Ramos (cell line): ENCODE results near the gene NRBF2.

Experiments
- in situ Hi-C: fragments of 300-500 bp; cut with MboI; formaldehyde crosslinking; loops from one replicate; pipeline ENCODE4 v1.14.3; 2022; ENCODE audit warnings: low sequenced_read_pairs; ENCODE audit not compliant: unreplicated experiment

The NRBF2 gene

DNA sequence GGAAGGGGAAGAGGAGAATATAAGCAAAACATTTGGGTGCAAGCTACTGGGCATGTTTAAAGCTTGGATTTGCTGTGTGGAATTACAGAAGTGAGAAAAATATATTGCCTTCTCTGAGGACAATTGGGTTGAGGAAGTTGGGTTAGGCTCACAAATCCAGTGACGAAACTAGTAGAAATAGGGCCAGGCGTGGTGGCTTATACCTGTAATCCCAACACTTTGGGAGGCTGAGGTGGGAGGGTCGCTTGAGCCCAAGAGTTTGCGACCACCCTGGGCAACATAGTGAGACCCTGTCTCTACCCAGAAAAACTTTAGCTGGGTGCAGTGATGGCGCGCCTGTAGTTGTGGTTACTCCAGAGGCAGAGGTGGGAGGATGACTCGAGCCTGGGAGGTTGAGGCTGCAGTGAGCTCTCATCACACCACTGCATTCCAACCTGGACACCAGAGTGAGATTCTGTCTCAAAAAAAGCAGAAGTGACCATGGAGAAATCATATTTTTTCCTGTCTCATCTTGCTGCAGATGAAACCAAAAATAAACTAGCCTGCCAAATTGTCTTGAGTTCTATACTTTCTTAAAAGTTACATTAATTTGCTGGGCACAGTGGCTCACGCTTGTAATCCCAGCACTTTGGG lies 22.4 kb downstream of the NRBF2 start:
- in situ Hi-C loops: loop anchor here (10.0 kb wide), 2 partner anchors 311 to 541 kb away; no protein-coding TSS in a partner anchor

GRCh38 chr10:63156236-63156635 lies 23.1 kb downstream of the NRBF2 start:
- in situ Hi-C loops: loop anchor here (10.0 kb wide), 2 partner anchors 311 to 541 kb away; no protein-coding TSS in a partner anchor

DNA sequence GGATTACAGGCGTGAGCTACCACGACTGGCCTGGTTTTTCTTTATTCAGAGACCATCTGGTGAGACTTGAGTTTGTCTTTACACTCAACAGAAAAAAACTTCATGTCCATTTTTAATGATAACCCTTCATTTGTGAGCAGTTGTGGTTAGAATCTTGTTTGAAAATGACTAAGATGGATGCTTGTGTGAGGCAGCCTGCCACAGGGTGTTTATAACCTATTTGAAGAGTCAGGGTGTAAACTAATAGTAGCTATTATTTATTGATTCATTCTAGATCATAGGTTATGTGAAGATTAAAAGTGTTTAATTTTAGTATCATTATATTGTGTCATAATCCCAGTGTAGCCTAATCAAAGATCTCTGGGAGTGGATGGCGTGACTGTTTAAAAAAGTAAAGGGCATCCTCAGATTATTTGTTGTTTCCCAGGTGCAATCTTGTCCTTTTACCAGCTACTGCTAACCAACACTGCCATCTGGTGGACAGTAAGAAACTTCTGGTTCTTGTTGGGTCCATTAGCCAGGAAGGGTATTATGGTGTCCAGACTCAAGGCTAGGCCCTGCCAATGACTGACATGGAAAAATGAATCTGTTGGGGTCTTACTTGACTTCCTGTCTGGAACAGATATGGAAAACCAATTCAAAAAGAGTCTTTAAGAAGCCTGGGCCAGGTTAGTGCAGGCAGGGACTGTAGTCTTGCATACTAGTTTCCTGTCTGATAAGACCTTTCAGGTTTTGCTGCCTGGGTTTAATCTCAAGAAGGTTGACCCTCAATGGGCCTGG lies 24.9 kb downstream of the NRBF2 start:
- in situ Hi-C loops: loop anchor here (10.0 kb wide), 2 partner anchors 313 to 543 kb away; no protein-coding TSS in a partner anchor

- in situ Hi-C loops: loop anchor here (10.0 kb wide), 1 partner anchor 553 kb away; no protein-coding TSS in a partner anchor
These were observed 28.5 kb downstream of the NRBF2 start for GRCh38 chr10:63161592-63161991.

DNA sequence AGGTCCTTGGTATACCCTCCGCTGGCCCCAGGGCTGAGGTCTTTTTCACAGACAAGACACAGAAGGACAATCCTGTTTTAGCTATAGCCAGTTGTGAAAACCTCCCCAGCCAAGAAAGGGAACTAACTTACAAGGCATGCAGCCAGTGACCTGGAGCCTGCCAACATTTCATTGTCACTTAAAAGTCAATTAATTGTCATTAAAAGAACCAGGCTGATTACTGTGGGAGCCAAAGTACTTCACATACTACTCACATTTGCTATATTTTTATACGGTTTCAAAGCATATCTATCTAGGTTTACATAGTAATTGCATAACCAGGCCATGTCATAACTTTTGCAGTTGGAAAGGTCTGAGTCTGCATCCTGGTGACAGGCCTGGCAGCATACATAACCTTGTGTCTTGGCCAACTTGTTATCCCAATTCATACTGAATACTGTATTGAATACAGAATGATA lies 31.1 kb downstream of the NRBF2 start:
- in situ Hi-C loops: loop anchor here (10.0 kb wide), 1 partner anchor 551 kb away; no protein-coding TSS in a partner anchor

GRCh38 chr10:63165249-63165648 lies 32.1 kb downstream of the NRBF2 start:
- in situ Hi-C loops: loop anchor here (10.0 kb wide), 1 partner anchor 550 kb away; no protein-coding TSS in a partner anchor

- in situ Hi-C loops: loop anchor here (10.0 kb wide), 1 partner anchor 548 kb away; no protein-coding TSS in a partner anchor
These were observed 33.7 kb downstream of the NRBF2 start for GRCh38 chr10:63166742-63167258.

- in situ Hi-C loops: loop anchor here (10.0 kb wide), 1 partner anchor 546 kb away; no protein-coding TSS in a partner anchor
These were observed 35.8 kb downstream of the NRBF2 start for GRCh38 chr10:63168821-63169462.

GRCh38 chr10:63169624-63170023 lies 36.5 kb downstream of the NRBF2 start:
- in situ Hi-C loops: loop anchor here (10.0 kb wide), 1 partner anchor 545 kb away; no protein-coding TSS in a partner anchor

GRCh38 chr10:63171255-63171855 lies 38.2 kb downstream of the NRBF2 start:
- in situ Hi-C loops: no loop called here

DNA sequence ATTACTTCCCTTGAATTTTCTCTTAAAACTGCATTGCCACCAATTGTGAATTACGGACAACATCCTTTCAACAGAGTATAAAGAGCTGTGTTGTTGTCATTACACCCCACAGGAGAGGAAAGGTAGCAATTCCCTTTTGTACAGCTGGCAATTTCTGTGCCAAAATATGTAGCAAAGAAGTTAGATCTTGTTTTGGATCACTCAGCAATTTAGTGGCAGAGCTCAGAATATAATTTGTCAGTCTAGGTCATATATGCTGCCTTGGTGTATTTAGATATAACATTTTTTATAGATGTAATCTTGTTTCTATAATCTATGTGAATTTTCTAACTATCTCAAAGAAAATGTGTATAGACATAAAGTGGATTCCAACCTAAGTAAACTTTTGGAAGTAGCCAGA lies 38.8 kb downstream of the NRBF2 start:
- in situ Hi-C loops: no loop called here

DNA sequence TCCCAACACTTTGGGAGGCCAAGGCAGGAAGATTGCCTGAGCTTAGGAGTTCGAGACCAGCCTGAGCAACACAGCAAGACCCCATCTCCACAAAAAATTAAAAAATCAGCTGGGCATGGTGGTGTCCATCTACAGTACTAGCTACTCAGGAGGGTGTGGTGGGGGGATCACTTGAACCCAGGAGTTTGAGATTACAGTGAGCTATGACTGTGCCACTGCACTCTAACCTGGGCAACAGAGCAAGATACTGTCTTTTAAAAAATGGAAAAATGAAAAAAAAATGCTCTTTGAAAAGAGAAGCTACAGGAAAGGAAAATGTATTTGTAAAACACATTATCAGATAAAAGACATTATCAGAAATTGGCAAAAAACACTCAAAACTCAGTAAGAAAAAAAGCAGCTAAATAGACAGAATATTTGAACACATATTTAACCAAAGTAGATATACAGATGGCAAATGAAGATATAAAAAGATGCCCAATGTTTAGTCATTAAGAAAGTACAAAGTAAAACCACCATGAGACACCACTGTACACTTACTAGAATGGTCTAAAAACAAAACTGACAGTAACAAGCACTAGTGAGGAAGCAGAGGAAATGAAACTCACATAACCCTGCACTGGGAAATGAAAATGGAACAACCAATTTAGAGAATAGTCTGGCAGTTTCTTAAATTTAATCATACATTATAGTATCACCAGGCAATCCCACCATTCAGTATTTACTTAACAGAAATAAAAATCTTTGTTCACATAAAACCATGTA lies 40.5 kb downstream of the NRBF2 start:
- in situ Hi-C loops: no loop called here

DNA sequence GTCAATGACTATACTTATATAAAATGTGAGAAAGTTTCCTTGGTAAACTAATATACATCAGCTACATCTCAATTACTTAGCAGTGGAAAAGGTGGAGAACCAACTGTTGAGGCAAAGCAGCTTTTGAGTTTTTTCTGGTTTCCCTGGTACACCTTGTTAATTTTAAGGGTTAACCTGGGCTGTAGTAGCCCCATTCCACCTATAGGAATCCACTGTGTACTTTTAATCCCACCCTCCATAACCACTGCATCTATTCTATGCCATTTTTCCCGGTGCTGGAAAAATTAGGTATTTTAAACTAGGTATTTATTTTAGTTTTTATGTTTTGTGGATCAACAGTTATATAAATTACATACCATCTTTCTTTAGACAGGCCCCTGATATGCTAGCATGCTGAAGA lies 42.4 kb downstream of the NRBF2 start:
- in situ Hi-C loops: no loop called here

GRCh38 chr10:63192826-63193225 lies 59.7 kb downstream of the NRBF2 start:
- in situ Hi-C loops: no loop called here

GRCh38 chr10:63197344-63198092 lies 64.4 kb downstream of the NRBF2 start:
- in situ Hi-C loops: no loop called here

DNA sequence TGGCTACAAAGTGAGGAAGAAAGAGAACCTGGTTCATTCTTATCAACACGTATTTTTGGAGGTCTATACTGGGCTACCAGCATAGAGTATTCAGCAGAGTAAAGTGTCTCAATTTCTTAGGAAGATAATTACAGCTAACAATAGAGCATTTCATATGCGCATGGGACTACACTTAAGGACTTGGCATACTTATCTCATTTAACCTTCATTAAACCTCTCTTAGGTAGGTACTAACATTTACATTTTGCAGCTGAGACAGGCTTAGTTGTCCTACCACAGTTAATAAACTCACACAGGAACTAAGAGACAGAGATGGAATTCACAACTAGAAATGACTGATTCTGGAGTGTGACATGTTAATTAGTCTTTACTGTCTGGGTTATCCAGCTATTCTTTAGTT lies 66.6 kb downstream of the NRBF2 start:
- in situ Hi-C loops: loop anchor here (25.0 kb wide), 1 partner anchor 438 kb away; no protein-coding TSS in a partner anchor

DNA sequence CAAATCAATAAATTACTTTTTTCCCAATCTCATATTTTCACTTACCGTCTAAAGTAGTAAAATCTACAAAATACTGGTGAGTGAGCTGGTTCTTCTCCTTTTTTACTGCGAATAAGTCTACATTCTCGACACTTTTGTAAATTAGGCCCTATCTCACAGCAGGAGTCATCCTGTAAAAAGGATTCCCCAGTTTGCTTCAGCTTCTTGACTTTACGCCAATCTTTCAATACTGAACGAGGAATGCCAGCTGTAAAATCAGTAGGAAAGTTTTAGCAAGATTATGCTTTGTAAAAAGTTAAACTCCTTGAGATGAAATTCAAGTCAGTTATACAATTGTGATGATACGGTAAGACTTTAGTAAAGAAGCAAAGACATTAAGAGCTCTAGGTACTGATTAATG lies 67.3 kb downstream of the NRBF2 start:
- in situ Hi-C loops: loop anchor here (25.0 kb wide), 1 partner anchor 437 kb away; no protein-coding TSS in a partner anchor

DNA sequence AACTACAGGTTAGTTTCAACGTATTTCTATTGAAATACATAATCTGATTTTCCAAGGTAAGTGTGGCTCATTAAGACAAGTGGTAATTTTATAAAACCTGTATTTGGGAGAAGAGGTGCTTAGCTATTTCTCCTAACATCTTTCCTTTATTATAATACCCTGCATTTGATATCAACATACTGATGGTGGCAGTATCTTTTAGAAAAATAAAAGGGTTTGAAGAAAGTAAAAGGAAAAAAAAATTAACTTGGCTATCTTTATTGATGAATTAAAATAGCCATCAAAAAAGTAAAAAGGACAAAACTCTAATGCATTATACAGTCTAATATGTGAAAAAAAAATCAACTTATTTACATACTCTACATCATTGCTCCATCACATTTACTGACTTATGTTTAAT lies 68.0 kb downstream of the NRBF2 start:
- in situ Hi-C loops: loop anchor here (25.0 kb wide), 1 partner anchor 436 kb away; no protein-coding TSS in a partner anchor
